Measurements from ENCODE around the gene GRAP2.

GRAP2 gene

GRCh38 chr22:40001800-40002577, 101.1 kb downstream of the GRAP2 start:
- no peak for DNase-seq (ENCODE audit: low spot score)
- no peak for TF ChIP-seq CTCF (IDR thresholded peaks at IDR 0.05)
- no peak overlapping the region for H3K27ac ChIP-seq

GRCh38 chr22:40002935-40003715, 102.2 kb downstream of the GRAP2 start:
- H3K4me3 ChIP-seq: no peak overlapping the region
- H3K27ac ChIP-seq: no peak overlapping the region
- DNase-seq (ENCODE audit: low spot score): peak; percentile 59
- TF ChIP-seq CTCF (IDR thresholded peaks at IDR 0.05): no peak

More at GRCh38 chr22:40001800-40002577, 101.1 kb downstream of the GRAP2 start:
- no peak overlapping the region for H3K4me3 ChIP-seq

GRCh38 chr22:40004836-40005235, 104.0 kb downstream of the GRAP2 start:
- no peak for DNase-seq (ENCODE audit: low spot score)

GRCh38 chr22:40006641-40007040, 105.8 kb downstream of the GRAP2 start:
- Histone ChIP-seq H3K4me3 (no peak overlapping the region), H3K27ac (no peak overlapping the region)
- TF ChIP-seq CTCF (IDR thresholded peaks at IDR 0.05): no peak
- no peak for DNase-seq (ENCODE audit: low spot score)

More at GRCh38 chr22:40004836-40005235, 104.0 kb downstream of the GRAP2 start:
- no peak overlapping the region for H3K4me3 ChIP-seq
- no peak overlapping the region for H3K27ac ChIP-seq
- no peak for TF ChIP-seq CTCF (IDR thresholded peaks at IDR 0.05)

GRCh38 chr22:40007853-40008710, 107.2 kb downstream of the GRAP2 start:
- DNase-seq (ENCODE audit: low spot score): no peak
- Histone ChIP-seq H3K27ac (no peak overlapping the region), H3K4me3 (no peak overlapping the region)
- no peak for TF ChIP-seq CTCF (IDR thresholded peaks at IDR 0.05)

- H3K4me3 ChIP-seq: no peak overlapping the region
- H3K27ac ChIP-seq: no peak overlapping the region
- no peak for TF ChIP-seq CTCF (IDR thresholded peaks at IDR 0.05)
- no peak for DNase-seq (ENCODE audit: low spot score)
These were observed 107.9 kb downstream of the GRAP2 start for GRCh38 chr22:40008726-40009291.
